Panc1 (cell line): ENCODE measurements around the gene CACNA2D3. TPM values are rescaled to one million over a fixed set of nuclear protein-coding genes. Genes with fewer than 3 reads are reported as not detected.
"Not testable (repeated sequence)": the region's sequence is repeated elsewhere in the genome, so short reads cannot be mapped to it uniquely, and the experiment has no call there.

ENCODE experiments used
- ATAC-seq: fragments of 200-7000 bp; cut with Tn5 transposase; 2 replicates; pipeline ENCODE4 v1.9.1; 2020; ENCODE audit warnings: mild to moderate bottlenecking, moderate library complexity
- BruUV-seq: library from RNA; stranded (reverse); fragments of 400-500 nt; replicated peaks from 2 replicates; lab custom pipeline; 2021; lab: Mats Ljungman, UMichigan
- CTCF ChIA-PET: fragments of 300-600 bp; sonication (Branson Sonifier 250); formaldehyde crosslinking; loops from one replicate; lab custom pipeline; 2022; ENCODE audit warnings: antibody characterized with exemption; lab: Charles Lee
- POLR2A ChIA-PET: fragments of 300-600 bp; sonication (Branson Sonifier 250); formaldehyde crosslinking; loops from one replicate; lab custom pipeline; 2022; ENCODE audit warnings: antibody characterized with exemption; lab: Charles Lee
- DNase-seq: peaks from one replicate; pipeline ENCODE4 v3.0.0-alpha.2; 2010; ENCODE audit warnings: low read depth, low spot score
- H3K27ac ChIP-seq: 2 replicates; pipeline ENCODE4 v1.5.1; 2011; ENCODE audit warnings: mild to moderate bottlenecking, low read length, inconsistent platforms
- H3K27me3 ChIP-seq: fragments of 200-500 bp; sonication (Bioruptor generic); 2 replicates; pipeline ENCODE4 v1.6.0; 2014; ENCODE audit warnings: low read length, inconsistent platforms; ENCODE audit not compliant: control insufficient read depth, insufficient read depth
- H3K36me3 ChIP-seq: fragments of 200-500 bp; sonication (Bioruptor generic); 2 replicates; pipeline ENCODE4 v1.5.1; 2014; ENCODE audit warnings: inconsistent platforms, mild to moderate bottlenecking, low read length, moderate library complexity; ENCODE audit not compliant: control insufficient read depth, insufficient read depth
- H3K4me1 ChIP-seq: 2 replicates; pipeline ENCODE4 v1.5.1; 2011; ENCODE audit warnings: inconsistent platforms, mild to moderate bottlenecking, low read length, moderate library complexity; ENCODE audit not compliant: control insufficient read depth, insufficient read depth
- H3K4me3 ChIP-seq, 2 experiments: 2 replicates each; pipeline ENCODE4 v1.5.1; 2011 to 2012; ENCODE audit warnings: low read depth in 2 of 2, low read length in 2 of 2, mild to moderate bottlenecking in 2 of 2, inconsistent platforms in 1 of 2, moderate library complexity in 1 of 2
- H3K9me3 ChIP-seq: fragments of 200-500 bp; sonication (Bioruptor generic); 2 replicates; pipeline ENCODE4 v1.5.1; 2014; ENCODE audit warnings: low read depth, mild to moderate bottlenecking, inconsistent platforms, low read length, moderate library complexity; ENCODE audit not compliant: control insufficient read depth, insufficient read depth
- POLR2AphosphoS5 ChIP-seq: IDR thresholded peaks from 2 replicates; pipeline ENCODE4 v1.6.1; 2012; ENCODE audit warnings: mild to moderate bottlenecking, low read depth, low read length, moderate library complexity
- REST ChIP-seq, 2 experiments: IDR thresholded peaks; 2 replicates each; pipeline ENCODE4 v1.6.1; 2011 to 2012; ENCODE audit warnings: low read depth in 2 of 2, control low read depth in 1 of 2, low read length in 1 of 2, mild to moderate bottlenecking in 1 of 2, moderate library complexity in 1 of 2; ENCODE audit not compliant: insufficient read depth in 1 of 2
- SIN3A ChIP-seq: IDR thresholded peaks from 2 replicates; pipeline ENCODE4 v1.6.1; 2012; ENCODE audit warnings: low read depth, mild to moderate bottlenecking, low read length, moderate library complexity, borderline replicate concordance; ENCODE audit not compliant: insufficient read depth
- TCF7L2 ChIP-seq: IDR thresholded peaks from 2 replicates; pipeline ENCODE4 v1.6.1; 2011; ENCODE audit warnings: mild to moderate bottlenecking, low read depth, low read length, inconsistent platforms
- in situ Hi-C: cut with HindIII; loops from 2 replicates; pipeline ENCODE4 v1.10.0; 2016; ENCODE audit warnings: low sequenced_read_pairs, low pct_unique_long_range_greater_than_20kb
- intact Hi-C: fragments of 100-400 bp; cut with micrococcal nuclease; formaldehyde crosslinking; loops from one replicate; pipeline ENCODE4 v1.10.0; 2022; ENCODE audit not compliant: unreplicated experiment
- total RNA-seq: library from RNA; stranded (reverse); gene quantifications from one replicate; pipeline ENCODE4 v1.2.1, GENCODE V29; 2021; ENCODE audit not compliant: unreplicated experiment
- TF ChIP-seq, protein P1 (sequence below): fragments of 450-650 bp; IDR thresholded peaks from 2 replicates; pipeline ENCODE4 v1.5.1; 2017; ENCODE audit warnings: mild to moderate bottlenecking

The CACNA2D3 gene
- total RNA-seq, 1 experiment from 2014 or later = 0.41 TPM

- Histone ChIP-seq H3K9me3 (no peaks in the 10 kb centered on the region), H3K27me3 (no peaks in the 10 kb centered on the region), H3K4me3 (no peak overlapping the region), H3K36me3 (no peaks in the 10 kb centered on the region), H3K27ac (no peak overlapping the region), H3K4me1 (no peaks in the 10 kb centered on the region)
- in situ Hi-C loops = no loop called here
- ChIA-PET CTCF (no interaction called here), POLR2A (no interaction called here)
- intact Hi-C loops = no loop called here
- no peak for DNase-seq
- TF ChIP-seq SIN3A (no peak), REST (IDR thresholded peaks at IDR 0.05; ENCODE audit: insufficient read depth in 1 of 2, low read depth in 2 of 2, low read length in 1 of 2) (no peak), POLR2AphosphoS5 (no peak), TCF7L2 (no peak)
- TF ChIP-seq, protein P1, sequence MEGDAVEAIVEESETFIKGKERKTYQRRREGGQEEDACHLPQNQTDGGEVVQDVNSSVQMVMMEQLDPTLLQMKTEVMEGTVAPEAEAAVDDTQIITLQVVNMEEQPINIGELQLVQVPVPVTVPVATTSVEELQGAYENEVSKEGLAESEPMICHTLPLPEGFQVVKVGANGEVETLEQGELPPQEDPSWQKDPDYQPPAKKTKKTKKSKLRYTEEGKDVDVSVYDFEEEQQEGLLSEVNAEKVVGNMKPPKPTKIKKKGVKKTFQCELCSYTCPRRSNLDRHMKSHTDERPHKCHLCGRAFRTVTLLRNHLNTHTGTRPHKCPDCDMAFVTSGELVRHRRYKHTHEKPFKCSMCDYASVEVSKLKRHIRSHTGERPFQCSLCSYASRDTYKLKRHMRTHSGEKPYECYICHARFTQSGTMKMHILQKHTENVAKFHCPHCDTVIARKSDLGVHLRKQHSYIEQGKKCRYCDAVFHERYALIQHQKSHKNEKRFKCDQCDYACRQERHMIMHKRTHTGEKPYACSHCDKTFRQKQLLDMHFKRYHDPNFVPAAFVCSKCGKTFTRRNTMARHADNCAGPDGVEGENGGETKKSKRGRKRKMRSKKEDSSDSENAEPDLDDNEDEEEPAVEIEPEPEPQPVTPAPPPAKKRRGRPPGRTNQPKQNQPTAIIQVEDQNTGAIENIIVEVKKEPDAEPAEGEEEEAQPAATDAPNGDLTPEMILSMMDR = no peak
- ATAC-seq = no peak
- no TSS peak for BruUV-seq
These were observed 848.5 kb downstream of the CACNA2D3 start for GRCh38 chr3:54970895-54971294.

DNA sequence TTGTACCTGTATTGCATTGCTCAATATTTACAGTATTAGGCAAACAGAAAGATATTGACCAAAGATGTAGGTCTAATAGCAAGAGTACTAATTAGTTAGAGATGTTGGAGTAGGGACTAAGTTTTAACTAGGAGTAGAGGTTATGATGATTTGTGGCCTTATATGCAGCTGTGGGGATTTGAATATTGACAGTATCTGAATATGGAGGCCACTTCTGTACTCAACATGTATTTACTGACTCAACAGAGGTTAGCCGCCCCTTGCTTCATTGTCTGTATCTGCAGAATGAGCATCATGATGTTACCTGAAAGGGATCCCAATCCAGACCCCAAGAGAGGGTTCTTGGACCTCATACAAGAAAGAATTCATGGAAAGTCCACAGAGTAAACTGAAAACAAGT lies 855.1 kb downstream of the CACNA2D3 start:
- Histone ChIP-seq H3K27ac (no peak overlapping the region), H3K4me1 (no peaks in the 10 kb centered on the region), H3K27me3 (no peaks in the 10 kb centered on the region), H3K9me3 (no peaks in the 10 kb centered on the region), H3K4me3 (no peak overlapping the region), H3K36me3 (no peaks in the 10 kb centered on the region)
- POLR2A ChIA-PET = no interaction called here
- DNase-seq = no peak
- in situ Hi-C loops = no loop called here
- intact Hi-C loops = no loop called here
- TF ChIP-seq REST (IDR thresholded peaks at IDR 0.05; ENCODE audit: insufficient read depth in 1 of 2, low read depth in 2 of 2, low read length in 1 of 2) (no peak), POLR2AphosphoS5 (no peak), SIN3A (no peak), TCF7L2 (no peak)
- TF ChIP-seq, protein P1 = no peak
- ATAC-seq = no peak
- no TSS peak for BruUV-seq
- CTCF ChIA-PET = no interaction called here

- H3K27ac ChIP-seq, H3K36me3 ChIP-seq, BruUV-seq, intact Hi-C loops, H3K4me3 ChIP-seq, ATAC-seq, CTCF ChIA-PET, H3K27me3 ChIP-seq, H3K9me3 ChIP-seq, DNase-seq, in situ Hi-C loops, POLR2A ChIA-PET, H3K4me1 ChIP-seq: not testable (repeated sequence)
These were observed 855.6 kb downstream of the CACNA2D3 start for GRCh38 chr3:54977946-54978345.
